ENCODE measurements around the gene CR1L.

The CR1L gene

GRCh38 chr1:207751790-207752455, 107.0 kb downstream of the CR1L start, which contains the start of gene CD46:
Gene CD46, plus strand, starts transcription at chr1:207752054. Its CDS starts 159 bp downstream, at chr1:207752213.
- Histone ChIP-seq H3K4me3 (ENCODE audit: insufficient read length, low read depth) (peak within 1 kb of the TSS; percentile 99), H3K9ac (ENCODE audit: insufficient read length, low read depth) (peak within 1 kb of the TSS; percentile 98), H3K36me3 (ENCODE audit: insufficient read depth, insufficient read length, low read length) (peaks cover 10% of the 10 kb centered on the region), H3K9me3 (ENCODE audit: insufficient read depth, low read length) (no peaks in the 10 kb centered on the region), H3K4me1 (ENCODE audit: insufficient read depth, insufficient read length) (no peaks in the 10 kb centered on the region), H3K27me3 (ENCODE audit: insufficient read depth, insufficient read length) (no peaks in the 10 kb centered on the region)
- peak; percentile 98 for DNase-seq (ENCODE audit: low read depth, low spot score)
- TF ChIP-seq YY1 (IDR thresholded peaks at IDR 0.05; ENCODE audit: insufficient read depth, insufficient read length): peak; percentile 19
- no peak for TF ChIP-seq ZNF274 (IDR thresholded peaks at IDR 0.05; ENCODE audit: low read depth, low read length)
- TF ChIP-seq SUZ12 (IDR thresholded peaks at IDR 0.05; ENCODE audit: extremely low read depth, insufficient read depth, insufficient read length): no peak

DNA sequence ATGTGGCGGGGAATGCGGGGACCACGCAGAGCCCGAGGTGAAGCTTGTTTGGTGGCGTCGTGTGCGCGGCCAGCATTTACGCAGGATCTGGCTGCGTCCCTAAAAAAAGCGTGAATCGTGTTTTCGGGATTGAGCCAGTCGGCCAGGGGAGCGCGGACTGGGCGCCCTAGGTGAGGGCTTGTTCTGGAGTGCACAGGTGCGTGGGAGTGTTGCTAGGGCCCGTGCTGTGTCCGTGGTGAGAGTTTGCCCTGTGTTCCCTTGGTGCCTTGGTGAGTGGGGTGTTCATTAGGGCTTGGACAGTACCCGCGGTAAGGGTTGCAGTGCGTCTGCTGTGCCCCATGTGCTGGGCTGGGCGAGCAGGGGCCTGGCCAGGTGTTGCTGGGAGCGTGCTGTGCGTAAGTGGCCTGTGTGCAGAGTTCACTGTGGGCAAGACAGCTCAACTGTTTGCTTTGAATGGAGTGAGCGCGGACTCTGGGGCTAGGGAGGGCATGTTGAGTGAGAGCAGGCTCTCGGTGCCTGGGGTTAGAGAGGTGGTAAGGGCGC, 107.6 kb downstream of the CR1L start:
- no peak for DNase-seq (ENCODE audit: low read depth, low spot score)
- Histone ChIP-seq H3K4me1 (ENCODE audit: insufficient read depth, insufficient read length) (no peaks in the 10 kb centered on the region), H3K9me3 (ENCODE audit: insufficient read depth, low read length) (no peaks in the 10 kb centered on the region), H3K4me3 (ENCODE audit: insufficient read length, low read depth) (peak overlapping the region; percentile 99), H3K9ac (ENCODE audit: insufficient read length, low read depth) (peak overlapping the region; percentile 98), H3K27me3 (ENCODE audit: insufficient read depth, insufficient read length) (no peaks in the 10 kb centered on the region), H3K36me3 (ENCODE audit: insufficient read depth, insufficient read length, low read length) (peaks cover 16% of the 10 kb centered on the region)
- TF ChIP-seq SUZ12 (IDR thresholded peaks at IDR 0.05; ENCODE audit: extremely low read depth, insufficient read depth, insufficient read length): no peak
- no peak for TF ChIP-seq ZNF274 (IDR thresholded peaks at IDR 0.05; ENCODE audit: low read depth, low read length)
- no peak for TF ChIP-seq YY1 (IDR thresholded peaks at IDR 0.05; ENCODE audit: insufficient read depth, insufficient read length)

GRCh38 chr1:207753611-207754010, 108.7 kb downstream of the CR1L start:
- Histone ChIP-seq H3K9me3 (ENCODE audit: insufficient read depth, low read length) (no peaks in the 10 kb centered on the region), H3K36me3 (ENCODE audit: insufficient read depth, insufficient read length, low read length) (peaks cover 27% of the 10 kb centered on the region), H3K9ac (ENCODE audit: insufficient read length, low read depth) (peak overlapping the region; percentile 23), H3K4me3 (ENCODE audit: insufficient read length, low read depth) (peak overlapping the region; percentile 99), H3K27me3 (ENCODE audit: insufficient read depth, insufficient read length) (no peaks in the 10 kb centered on the region), H3K4me1 (ENCODE audit: insufficient read depth, insufficient read length) (no peaks in the 10 kb centered on the region)
- TF ChIP-seq ZNF274 (IDR thresholded peaks at IDR 0.05; ENCODE audit: low read depth, low read length) (no peak), SUZ12 (IDR thresholded peaks at IDR 0.05; ENCODE audit: extremely low read depth, insufficient read depth, insufficient read length) (no peak)
- DNase-seq (ENCODE audit: low read depth, low spot score): no peak

GRCh38 chr1:207754011-207754410, 109.1 kb downstream of the CR1L start:
- TF ChIP-seq YY1 (IDR thresholded peaks at IDR 0.05; ENCODE audit: insufficient read depth, insufficient read length): no peak
- no peak for TF ChIP-seq SUZ12 (IDR thresholded peaks at IDR 0.05; ENCODE audit: extremely low read depth, insufficient read depth, insufficient read length)
- no peak for TF ChIP-seq ZNF274 (IDR thresholded peaks at IDR 0.05; ENCODE audit: low read depth, low read length)
- H3K4me1 ChIP-seq (ENCODE audit: insufficient read depth, insufficient read length): no peaks in the 10 kb centered on the region
- no peaks in the 10 kb centered on the region for H3K27me3 ChIP-seq (ENCODE audit: insufficient read depth, insufficient read length)
- H3K9ac ChIP-seq (ENCODE audit: insufficient read length, low read depth): peak overlapping the region; percentile 37
- DNase-seq (ENCODE audit: low read depth, low spot score): no peak
- peaks cover 30% of the 10 kb centered on the region for H3K36me3 ChIP-seq (ENCODE audit: insufficient read depth, insufficient read length, low read length)
- H3K4me3 ChIP-seq (ENCODE audit: insufficient read length, low read depth): no peak overlapping the region
- no peaks in the 10 kb centered on the region for H3K9me3 ChIP-seq (ENCODE audit: insufficient read depth, low read length)

DNA sequence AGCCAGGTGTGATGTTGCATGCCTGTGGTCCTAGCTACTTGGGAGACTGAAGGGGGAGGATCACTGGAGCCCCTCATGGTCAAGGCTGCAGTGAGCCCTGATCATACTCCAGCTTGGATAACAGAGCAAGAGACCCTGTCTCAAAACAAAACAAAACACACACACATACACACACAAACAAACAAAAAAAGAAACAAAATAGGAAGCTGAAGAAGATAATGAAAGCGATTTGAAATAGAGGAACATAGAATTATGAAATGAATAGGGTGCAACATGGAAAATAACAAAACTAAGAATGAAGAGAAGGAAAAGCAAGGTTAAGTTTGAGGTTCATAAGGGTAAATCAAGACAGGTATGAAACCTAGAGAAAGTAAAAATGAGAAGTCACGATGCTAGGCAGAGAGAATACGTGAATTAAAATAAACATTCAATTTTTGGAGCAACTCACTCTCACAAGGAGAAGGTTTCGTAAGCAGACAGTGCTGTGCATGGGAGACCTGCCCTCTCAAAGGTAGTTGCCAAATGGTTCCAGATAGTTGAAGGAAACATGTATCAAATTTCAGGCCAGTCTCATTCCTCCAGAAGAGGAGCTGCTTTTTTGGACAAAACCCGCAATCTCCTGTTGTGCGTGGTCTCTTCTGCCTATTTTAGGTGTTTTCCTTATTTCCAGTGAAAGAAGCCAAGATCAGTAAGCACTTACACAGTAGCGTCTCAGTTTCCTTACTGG, 110.2 kb downstream of the CR1L start:
- Histone ChIP-seq H3K9me3 (ENCODE audit: insufficient read depth, low read length) (no peaks in the 10 kb centered on the region), H3K4me3 (ENCODE audit: insufficient read length, low read depth) (no peak overlapping the region), H3K4me1 (ENCODE audit: insufficient read depth, insufficient read length) (no peaks in the 10 kb centered on the region), H3K9ac (ENCODE audit: insufficient read length, low read depth) (no peak overlapping the region), H3K27me3 (ENCODE audit: insufficient read depth, insufficient read length) (no peaks in the 10 kb centered on the region), H3K36me3 (ENCODE audit: insufficient read depth, insufficient read length, low read length) (peaks cover 41% of the 10 kb centered on the region)
- DNase-seq (ENCODE audit: low read depth, low spot score): no peak
- TF ChIP-seq SUZ12 (IDR thresholded peaks at IDR 0.05; ENCODE audit: extremely low read depth, insufficient read depth, insufficient read length) (no peak), YY1 (IDR thresholded peaks at IDR 0.05; ENCODE audit: insufficient read depth, insufficient read length) (no peak), ZNF274 (IDR thresholded peaks at IDR 0.05; ENCODE audit: low read depth, low read length) (no peak)

DNA sequence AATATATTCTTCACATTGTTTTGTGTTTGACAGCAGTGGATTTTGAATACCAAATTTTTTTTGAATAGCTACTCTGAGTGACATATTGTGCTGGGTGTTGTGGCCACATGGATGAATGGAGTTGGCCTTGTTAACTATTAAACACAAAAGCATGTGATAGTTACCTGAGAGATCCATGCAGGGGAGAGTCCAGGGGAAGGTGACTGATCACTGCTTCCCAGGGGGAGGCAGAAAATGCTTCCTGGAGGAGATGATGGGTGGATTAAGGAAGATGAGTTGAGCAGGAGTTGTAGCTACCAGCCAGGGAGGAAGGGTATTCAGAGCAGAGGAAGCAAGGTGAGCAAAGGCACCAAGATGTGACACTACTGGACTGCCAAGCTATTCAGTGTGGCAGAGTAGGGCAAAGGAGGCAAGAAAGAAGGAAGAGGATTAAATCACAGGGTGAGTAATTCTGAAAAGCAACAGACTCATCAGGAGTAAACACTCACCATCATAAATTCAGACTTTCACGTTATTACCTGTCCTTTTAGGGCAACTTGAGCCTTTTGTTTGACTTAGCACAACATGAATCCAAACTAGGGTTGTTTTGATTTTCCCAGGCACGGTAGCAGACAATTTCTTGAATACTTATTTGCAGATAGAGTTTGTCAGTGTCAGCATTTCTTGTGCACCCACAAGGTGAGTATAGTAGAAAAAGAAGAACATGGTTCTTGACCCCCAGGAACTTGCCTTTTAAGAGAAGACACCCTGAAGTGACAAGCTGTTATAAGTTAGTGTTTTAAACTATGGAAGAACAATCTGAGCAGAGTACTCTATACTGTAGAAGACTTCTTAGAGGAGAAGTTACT, 111.1 kb downstream of the CR1L start:
- no peak for DNase-seq (ENCODE audit: low read depth, low spot score)
- peaks cover 49% of the 10 kb centered on the region for H3K36me3 ChIP-seq (ENCODE audit: insufficient read depth, insufficient read length, low read length)
- H3K9ac ChIP-seq (ENCODE audit: insufficient read length, low read depth): no peak overlapping the region
- H3K4me1 ChIP-seq (ENCODE audit: insufficient read depth, insufficient read length): no peaks in the 10 kb centered on the region
- H3K9me3 ChIP-seq (ENCODE audit: insufficient read depth, low read length): no peaks in the 10 kb centered on the region
- TF ChIP-seq ZNF274 (IDR thresholded peaks at IDR 0.05; ENCODE audit: low read depth, low read length) (no peak), SUZ12 (IDR thresholded peaks at IDR 0.05; ENCODE audit: extremely low read depth, insufficient read depth, insufficient read length) (no peak), YY1 (IDR thresholded peaks at IDR 0.05; ENCODE audit: insufficient read depth, insufficient read length) (no peak)
- no peak overlapping the region for H3K4me3 ChIP-seq (ENCODE audit: insufficient read length, low read depth)
- no peaks in the 10 kb centered on the region for H3K27me3 ChIP-seq (ENCODE audit: insufficient read depth, insufficient read length)
